Fibroblast of skin of abdomen (primary cell): ENCODE results near the gene MAB21L3.

Experiments used
- DNase-seq: peaks from one replicate; pipeline ENCODE4 v3.0.0-alpha.2; 2013

Gene MAB21L3

DNA sequence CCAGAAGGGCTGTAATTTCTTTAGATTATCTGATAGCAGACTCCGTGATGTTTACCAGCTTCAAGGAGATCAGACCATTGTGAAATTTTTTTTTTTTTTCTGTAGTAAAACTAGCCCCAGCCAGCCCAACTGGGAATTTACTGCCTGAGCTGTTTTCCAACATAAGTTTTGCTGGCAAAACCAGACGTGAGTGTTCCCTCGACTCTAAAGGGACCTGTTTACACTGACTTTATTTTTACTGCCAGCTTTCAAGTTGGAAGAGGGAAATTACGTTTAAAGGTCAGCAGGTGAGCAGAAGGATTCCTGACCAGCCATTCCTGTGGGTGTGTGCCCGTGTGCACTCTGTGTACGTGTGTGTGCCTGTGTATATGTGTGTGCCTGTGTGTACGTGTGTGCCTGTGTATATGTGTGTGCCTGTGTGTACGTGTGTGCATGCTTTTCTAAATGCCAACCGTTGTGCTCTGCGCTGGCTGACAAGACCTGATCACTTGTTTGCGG, 374 bp downstream of the MAB21L3 start:
- DNase-seq: no peak

DNA sequence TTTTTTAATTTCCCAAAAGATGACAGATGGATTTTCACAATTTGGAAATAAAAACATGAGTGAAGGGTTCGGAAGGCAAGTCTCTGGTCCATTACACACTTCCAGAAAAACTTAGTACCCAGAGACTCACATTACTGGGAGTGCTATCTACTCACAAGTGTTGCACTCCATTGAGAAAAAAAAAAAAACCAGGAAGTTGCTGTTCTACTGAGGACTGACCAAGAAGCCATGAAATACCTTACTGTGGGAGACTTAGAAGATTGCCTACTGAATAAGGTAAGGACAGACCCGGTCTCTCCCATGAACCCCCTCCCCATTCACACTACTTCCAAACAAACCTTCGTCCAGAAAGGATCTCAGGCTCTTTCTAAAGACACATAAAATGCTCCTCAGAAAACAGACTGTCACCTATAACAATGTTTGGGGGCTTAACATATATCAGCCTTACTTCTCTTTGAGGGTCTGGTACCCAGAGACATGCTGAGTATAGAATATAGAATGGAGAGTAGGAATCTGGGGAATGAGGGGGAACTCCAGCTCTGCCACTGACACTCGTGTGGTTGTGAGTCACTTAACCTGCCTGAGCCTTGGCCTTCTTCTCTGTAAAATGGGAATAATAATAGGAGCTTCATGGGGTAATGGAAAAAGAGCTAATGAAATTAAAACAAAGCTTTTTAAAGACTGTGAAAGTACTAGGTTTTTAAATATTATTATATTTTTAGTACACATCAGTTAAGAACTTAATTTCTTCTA, 1.4 kb downstream of the MAB21L3 start:
- DNase-seq: no peak

DNA sequence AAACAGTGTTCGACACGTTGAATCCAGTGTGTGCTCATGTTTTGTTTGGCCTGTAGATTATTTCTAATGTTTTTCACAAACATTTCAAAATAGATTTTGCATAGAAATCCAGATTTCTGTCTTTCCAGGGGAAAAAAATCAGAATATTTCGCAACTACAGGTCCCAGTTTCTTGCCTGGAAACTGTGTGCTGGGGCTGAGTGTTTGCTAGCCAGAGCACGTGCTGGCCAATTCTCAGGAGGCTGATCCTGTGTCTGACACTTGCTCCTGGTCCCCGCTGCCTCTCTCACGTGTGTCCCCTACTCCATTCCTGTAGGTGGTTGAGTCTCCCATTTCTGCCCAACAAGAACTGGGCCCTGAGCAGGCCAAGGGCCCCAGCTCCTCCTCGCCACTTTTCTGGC, 2.4 kb downstream of the MAB21L3 start:
- no peak for DNase-seq

DNA sequence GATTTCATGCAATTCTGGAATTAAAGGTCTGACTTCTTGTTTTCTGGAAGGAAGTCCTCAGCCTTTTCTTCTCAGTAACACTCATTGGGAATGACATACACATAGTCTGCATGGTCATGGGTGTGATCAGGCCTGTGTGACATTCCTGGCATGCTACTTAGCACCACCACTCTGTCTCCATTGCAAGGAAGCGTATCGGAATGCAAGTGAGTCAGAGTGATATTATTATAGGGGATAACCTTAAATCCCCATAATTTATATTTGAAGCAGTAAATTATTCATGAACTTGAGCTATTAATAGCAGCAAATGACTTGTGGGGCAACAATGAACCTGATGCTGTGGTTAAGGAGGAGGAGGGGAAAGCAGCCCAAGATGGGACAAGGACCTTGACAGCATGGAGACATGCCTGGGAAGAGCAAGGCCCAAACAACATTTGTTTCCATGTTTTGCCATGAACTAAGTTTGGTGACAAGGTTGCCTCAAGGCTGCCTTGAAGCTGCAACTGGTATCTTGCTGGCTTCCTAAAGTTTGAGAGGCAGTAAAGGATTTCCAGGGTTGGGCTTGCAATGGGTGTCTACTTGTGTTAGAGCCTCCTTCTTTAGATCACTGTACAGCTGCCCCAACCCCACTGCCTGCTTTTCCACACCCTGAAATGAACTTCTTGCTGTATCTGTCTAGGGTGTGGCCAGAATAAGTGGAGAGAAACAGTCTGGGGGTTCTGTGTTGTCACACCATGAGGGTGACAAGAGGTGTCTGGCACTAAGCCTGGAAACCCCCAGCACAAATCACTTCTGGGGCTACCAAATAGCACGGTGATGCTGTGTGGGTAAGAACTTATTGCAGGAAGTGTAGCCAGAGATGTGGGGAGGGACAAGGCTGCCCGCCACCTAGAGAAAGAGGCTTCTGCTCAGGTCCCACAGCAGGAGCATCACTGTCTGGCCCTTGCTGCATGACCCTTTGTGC, 4.6 kb downstream of the MAB21L3 start:
- DNase-seq: peak; percentile 95

DNA sequence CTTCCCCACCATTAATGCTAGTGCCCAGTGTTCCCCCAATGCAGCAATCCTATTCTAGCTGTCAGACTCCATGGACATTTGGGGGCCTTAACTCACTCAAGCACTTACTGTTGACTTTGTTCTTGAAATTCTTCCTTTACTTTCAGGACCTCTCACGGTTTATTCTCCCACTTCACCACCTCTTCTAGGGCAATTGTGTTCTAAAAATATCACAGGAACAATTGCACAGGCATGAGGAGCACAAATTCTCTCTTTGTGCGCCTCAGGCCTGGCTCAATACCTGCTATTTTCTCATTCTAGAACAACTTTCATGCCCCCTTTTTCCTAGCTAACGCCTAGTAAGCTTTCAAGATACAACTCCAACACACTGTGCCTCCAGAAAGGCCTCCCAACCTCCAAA, 7.3 kb downstream of the MAB21L3 start:
- DNase-seq: no peak

DNA sequence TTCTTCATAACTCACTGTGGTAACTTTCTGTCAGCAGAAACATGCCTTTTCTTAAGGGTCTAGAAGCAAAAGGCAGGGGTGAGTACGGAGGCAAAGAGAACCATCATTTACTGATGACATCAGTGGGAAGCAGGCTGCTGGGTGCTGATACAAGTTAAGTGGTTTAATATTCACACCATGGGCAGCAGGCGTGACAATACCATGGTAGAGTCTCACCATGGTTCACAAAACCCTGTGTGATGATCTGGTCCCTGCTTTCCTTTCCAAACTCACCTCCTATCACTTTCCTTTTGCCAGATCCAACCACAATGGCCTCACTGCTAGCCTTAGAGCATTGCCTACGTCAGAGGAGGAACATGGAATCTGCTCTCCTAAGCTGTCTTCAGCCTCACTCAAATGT, 8.7 kb downstream of the MAB21L3 start:
- no peak for DNase-seq

DNA sequence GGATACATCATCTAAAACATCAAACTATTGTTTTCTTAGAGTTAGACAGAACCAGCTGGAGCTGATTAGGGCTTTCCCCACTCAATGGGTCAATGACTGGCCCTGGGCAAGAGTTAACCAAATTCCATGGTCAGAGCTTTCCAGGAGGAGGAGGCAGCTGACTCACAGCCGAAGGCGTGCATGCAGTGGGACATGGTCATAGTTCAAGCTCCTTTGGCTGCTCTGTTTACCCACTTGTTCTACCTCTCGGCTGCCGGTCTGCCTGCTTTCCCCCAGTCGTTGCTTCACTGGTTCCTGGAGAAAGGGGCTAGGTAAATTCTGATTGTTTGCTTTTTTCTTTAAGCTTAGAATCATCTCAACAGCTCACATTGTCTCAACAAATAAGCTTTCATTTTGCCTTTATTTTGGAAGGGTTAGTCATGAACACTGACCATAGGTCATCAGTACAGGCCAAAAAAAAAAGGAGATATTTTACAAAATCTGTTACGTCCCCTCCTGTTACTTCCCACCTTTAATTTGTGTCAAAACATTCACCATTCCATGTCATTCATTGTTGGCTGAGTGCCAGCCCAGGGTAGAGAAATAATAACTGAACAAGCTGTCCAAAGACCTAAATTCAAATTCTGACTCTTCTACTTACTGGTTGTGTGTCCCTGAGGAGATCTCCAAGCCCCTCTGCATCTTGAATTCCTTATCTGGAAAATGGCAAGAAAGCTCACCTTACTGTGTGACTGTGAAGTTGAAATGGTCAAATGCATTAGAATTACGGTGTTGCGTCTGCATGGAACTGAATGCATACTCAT, 12.0 kb downstream of the MAB21L3 start:
- DNase-seq: peak; percentile 90

DNA sequence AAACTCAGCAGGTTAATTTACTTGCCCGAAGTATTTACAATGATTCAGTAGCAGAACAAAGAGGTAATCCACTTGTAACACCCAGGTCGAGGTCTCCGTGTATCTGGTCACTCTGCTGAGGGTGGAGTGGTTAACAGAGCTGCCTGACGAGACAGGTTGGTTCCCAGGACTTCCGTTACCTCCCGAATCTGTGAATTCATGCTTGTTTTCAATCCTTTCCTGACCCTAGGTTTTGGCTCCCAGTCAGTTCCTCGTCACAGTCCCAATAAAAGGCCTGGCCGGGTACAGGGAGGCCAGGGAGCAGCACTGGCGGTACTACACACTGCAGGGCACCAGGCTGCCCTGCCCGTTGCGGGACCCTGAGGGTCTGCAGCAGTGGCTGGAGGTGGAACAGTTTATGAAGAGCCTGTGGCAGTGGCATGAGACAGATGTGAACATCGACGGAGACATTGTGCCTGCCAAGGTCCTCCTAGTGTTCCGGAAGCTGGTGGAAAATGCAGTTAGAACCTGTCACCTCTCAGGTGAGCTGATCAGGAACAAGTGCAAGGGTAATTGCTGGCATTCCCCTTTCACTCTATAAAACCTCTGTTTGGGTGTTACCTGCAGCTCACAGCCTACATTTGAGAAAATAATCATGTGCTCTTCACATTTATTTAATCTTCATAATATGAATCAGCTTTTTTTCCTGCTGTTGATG, 12.8 kb downstream of the MAB21L3 start:
- DNase-seq: no peak

DNA sequence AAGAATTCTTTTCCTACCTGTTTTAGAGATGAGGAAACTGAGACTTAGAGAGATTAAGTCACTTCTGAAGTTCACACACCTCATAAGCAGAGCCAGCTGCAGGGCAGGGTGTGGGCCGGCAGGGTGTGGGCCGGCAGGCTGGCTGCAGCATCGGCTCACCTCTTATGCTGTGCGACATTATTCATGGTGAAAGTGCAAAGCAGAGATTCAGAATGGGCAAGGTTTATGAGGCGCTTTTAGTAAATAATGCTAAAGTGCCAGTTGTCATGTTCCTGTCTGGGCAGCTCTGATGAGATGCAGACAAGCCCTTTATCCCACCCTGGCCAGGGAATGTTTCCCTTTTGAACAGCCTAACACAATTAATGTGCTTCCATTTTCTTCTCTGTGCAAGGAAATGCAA, 14.6 kb downstream of the MAB21L3 start:
- no peak for DNase-seq

DNA sequence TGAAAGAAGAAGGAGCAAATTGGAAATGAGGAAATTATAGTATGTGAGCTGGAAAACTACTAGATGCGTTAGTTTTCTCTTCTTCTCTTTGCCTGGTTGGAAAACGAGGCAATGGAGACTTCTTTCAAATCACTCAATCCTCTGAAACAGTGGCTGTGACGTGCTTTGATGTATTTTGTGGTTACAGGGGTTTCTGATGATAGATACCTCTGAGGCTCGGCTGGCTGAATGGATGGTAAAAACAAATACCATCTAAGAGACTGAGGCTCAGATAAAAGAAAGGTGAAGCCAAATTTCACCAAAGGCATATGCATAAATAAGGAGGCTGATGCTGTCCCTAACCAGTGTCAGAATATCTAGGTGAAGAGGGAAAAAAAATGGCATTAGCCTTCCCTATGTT, 15.1 kb downstream of the MAB21L3 start:
- DNase-seq: no peak

DNA sequence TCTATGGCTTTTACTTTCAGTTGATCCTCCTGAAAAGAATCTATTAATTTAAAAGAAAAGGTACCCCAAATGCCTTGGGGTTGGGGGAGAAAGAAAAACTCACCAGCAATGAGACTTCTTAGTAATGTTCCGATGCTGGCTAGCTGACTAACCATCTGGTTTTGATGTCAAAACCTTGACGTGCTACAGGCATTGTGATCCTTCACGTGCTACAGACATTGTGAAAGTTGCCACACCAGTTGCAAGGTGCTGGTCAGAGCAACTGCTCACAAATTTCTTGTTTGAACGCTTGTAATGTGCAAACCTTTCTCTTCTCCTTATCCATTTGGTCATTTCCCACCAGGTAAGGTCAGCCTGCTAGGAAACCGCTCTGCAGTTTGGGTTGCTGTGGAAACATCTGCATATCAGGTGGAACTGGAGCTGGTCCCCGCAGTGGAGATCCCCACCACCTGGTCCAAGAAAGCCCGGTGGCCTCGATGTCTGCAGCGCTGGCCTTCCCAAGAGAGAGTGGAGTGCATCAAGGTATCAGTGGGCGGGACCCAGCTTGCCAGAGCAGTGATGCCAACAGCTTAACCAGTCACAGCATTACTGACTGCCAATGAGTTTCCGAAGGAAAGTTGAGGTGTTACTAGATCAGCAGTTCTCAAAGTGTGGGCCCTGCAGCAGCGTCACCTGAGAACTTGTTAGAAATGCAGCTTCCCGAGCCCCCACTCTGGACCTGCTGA, 16.1 kb downstream of the MAB21L3 start:
- no peak for DNase-seq

DNA sequence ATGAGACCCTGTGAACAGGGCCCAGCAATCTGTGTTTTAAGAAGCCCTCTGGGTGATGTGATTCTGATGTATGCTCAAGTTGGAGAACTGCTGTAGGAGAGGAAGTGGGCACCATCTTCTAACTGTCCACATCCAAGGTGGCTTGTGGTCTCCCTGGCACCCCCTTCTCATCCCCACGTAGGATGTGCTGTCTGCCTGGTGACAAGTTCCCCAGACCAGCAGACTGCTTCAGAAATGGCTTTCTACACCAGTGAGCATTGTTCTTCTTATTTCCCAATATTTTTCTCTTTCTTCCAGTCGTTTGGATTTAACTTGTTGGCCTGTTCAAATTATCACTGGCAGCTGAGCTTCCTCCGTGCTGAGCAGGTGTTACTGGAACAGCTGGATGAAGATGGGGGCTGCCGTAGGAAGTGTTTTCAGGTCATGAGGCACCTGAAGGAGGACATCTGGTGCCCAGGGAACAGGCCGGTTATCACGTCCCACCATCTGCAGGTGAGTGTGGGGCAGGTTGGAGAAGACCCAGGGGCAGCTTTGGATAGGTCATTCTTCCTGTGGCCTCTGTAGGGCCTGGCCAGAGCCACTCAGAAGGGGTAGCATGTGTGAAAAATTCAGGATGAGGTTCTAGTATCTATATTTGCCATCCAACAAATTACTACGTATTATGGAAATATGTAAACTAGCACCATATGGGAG, 16.8 kb downstream of the MAB21L3 start:
- no peak for DNase-seq

DNA sequence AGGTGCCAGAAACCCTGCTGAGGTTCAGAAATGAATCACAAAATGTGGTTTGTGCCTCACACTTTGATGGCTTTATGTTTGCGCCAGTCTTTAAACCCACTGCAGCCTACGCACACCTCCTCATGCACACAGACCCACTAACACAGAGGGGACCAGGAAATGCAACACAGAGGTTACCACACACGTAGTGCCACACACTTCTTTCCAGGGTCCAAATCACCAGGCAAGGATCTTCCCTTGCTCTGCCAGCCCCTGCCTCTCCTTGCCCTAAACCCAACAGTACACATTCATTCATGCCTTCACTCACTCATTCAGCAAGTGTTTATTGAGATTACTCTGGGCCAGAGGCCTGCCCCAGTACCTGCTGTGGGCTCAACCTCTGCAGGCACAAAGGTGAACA, 17.5 kb downstream of the MAB21L3 start:
- no peak for DNase-seq

DNA sequence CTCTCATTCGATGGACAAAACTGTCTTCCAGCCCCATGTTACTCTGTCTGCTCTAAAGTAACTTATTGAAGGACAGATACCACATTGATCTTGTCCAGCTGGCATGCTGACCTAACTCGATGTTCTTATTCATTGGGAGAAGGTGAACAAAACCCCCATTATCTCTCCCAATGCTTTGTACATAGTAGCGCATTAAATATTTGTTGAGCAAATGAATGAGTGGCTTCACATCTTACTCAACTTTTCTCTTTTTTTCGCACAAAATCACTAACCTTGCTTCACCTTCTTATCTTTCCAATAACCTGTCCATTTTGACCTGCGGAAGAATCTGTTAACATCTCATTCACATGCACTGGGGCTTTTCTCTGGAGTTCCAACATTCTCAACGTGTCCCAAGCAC, 18.3 kb downstream of the MAB21L3 start:
- no peak for DNase-seq

DNA sequence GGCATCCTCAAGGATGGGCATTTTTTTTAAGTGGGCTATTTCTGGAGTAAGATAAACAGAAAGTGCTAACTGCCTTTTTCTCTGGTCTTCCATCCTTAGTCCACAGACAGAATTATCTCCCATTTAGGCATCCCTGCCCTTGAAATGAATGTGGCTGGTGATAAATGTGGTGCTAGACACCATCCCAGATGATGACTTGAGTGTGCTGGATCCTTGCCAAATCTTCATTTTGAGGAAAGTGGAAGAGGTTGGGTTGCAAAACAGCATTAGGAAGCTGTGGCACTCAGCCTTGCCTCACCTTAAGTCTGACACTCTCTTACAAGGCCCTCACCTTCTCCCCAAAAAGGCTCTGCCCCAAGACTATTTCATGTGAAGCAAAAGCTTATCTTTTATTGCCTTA, 19.2 kb downstream of the MAB21L3 start:
- DNase-seq: no peak

DNA sequence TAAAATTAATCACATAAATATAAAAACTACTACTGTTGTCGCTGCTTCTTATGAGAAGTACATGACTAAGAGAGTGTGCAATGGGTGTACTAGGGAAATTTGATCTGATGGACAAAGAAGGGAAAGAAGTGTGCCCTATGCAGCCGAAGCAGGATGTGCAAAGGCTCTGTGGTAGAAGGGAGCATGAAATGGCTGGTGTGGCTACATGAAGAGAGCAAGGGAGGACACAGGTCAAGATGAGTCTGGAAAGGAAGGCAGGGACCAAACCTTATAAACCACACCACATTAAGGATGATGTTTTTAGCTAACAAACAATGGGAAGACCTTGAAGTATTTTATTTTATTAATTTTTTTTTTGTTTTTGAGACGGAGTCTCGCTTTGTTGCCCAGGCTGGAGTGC, 20.0 kb downstream of the MAB21L3 start:
- no peak for DNase-seq

DNA sequence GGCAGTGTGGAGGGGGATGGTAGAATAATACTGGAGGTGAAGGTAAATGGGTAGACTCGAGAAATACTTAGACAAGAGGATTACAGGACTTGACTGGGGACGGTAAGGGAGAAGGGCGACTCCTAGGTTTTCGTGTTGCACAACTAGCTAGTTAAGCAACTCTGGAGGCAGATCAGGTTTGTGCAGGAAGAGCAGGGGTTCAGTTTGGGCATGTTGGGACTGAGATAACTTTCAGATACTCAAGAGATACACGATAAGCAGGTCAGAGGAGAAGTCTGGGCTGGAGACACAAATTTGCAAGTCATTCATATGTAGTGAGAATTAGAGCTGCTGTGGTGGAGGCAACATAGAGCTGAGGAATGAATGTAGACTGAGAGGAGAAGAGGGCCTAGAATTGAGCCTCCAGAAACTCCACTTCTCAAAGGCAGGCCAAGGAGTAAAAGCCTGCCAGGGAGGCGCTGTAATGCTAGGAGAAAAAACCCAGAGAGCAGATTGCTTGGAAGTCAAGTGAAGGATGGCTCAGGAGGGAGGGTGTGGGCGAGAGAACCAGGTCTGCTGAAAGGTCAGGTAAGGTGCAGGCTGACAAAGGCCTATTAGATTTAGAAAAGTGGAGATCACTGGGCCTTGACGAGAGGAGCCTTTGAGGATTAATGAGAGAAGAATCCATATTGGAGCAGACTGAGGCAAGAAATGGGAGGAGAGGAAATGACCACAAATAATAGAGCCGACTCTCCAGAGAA, 20.8 kb downstream of the MAB21L3 start:
- DNase-seq: no peak

DNA sequence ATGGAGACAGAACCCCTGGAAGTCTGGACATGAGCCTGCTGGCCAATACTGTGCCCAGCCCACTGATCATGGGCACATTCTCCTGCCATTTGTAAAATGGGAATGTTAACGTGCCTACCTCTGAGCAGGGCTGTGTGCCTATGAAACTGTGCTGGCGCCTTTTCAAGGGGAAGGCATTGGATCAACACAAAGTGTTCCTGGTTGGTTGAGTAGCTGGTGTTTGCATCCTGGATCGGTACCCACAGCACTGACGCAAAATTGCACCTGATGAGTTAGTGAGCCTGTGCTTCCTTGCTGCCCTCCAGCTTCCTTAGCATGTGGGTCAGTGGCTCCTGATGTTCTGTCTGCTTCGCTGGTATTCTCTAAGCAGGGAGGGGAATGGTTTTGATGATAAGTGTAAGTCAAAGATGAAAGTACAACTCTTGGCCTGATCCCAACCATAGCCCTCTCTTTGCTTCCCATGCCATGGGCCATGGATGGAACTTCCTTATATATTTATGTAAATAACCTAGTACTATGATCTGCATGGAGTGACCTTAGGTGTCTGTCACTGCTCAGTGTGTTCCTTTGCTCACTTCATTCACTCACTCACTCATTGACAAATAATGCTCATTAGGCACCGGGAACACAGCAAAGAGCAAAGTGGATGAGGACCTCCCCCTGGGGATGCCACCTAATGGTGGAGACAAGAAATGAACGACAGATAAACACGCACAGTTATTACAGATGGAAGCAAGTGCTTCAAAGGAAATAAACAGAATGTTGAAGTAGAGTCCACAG, 22.7 kb downstream of the MAB21L3 start:
- no peak for DNase-seq

DNA sequence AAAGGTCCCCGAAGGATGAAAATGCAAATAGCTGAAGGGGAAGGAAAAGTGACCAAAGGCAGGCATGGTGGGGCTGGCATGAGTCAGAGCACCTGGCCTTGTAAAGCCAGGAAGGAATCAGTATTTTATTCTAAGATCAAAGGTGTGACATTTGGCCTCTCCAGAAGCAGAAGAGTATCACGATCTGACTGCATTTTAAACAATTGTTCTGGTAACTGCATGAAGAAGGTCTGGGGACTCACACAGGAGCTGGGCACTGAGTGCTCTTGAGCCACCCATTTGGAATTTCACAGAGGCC, 23.2 kb downstream of the MAB21L3 start:
- no peak for DNase-seq
